GM12891 (cell line): ENCODE measurements around the gene TBCA.

Experiments
- PAX5 ChIP-seq: IDR thresholded peaks from 2 replicates; pipeline ENCODE4 v1.6.1; 2011; ENCODE audit warnings: low read length, moderate library complexity, mild to moderate bottlenecking; ENCODE audit not compliant: insufficient read depth, severe bottlenecking
- POLR2A ChIP-seq: IDR thresholded peaks from 2 replicates; pipeline ENCODE4 v1.6.1; 2011; ENCODE audit warnings: low read depth, low read length, control low read depth
- POLR2AphosphoS5 ChIP-seq: IDR thresholded peaks from 2 replicates; pipeline ENCODE4 v1.6.1; 2011; ENCODE audit warnings: low read depth, low read length, control low read depth
- SPI1 ChIP-seq: IDR thresholded peaks from 2 replicates; pipeline ENCODE4 v1.6.1; 2011; ENCODE audit warnings: low read depth, low read length, control low read depth
- TAF1 ChIP-seq: IDR thresholded peaks from 2 replicates; pipeline ENCODE4 v1.6.1; 2011; ENCODE audit warnings: low read depth, low read length, control low read depth

DNA sequence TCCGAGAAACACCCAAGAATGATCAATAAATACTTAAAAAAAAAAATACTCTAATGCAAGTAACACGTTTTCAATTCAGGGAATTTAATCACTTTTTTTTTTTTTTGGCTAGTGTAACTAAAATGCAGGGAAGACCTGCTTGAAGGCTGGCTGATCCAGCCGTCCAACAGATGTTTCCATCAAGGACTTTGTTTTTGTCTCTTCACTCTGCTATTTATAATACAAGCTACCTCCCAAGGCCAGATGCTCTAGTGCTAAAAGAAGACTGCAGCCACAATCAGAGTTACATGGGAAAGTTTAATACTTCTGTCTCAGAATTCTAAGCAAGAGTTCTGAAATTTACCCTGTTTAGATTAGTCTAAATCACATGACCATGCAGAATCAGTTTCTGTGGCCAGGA lies 14.5 kb downstream of the TBCA start:
- TF ChIP-seq TAF1 (no peak), POLR2A (no peak), POLR2AphosphoS5 (no peak), SPI1 (no peak), PAX5 (no peak)
